ENCODE results near the gene YWHAQ. TPM values are rescaled to one million over a fixed set of nuclear protein-coding genes. Genes with fewer than 3 reads are reported as not detected.

The YWHAQ gene
- total and polyA plus RNA-seq, 9 of the 15 experiments (the other 6 are each of a cell fraction or from before 2014, with no cell fraction given), result 63.1 to 359 (median 203) TPM

DNA sequence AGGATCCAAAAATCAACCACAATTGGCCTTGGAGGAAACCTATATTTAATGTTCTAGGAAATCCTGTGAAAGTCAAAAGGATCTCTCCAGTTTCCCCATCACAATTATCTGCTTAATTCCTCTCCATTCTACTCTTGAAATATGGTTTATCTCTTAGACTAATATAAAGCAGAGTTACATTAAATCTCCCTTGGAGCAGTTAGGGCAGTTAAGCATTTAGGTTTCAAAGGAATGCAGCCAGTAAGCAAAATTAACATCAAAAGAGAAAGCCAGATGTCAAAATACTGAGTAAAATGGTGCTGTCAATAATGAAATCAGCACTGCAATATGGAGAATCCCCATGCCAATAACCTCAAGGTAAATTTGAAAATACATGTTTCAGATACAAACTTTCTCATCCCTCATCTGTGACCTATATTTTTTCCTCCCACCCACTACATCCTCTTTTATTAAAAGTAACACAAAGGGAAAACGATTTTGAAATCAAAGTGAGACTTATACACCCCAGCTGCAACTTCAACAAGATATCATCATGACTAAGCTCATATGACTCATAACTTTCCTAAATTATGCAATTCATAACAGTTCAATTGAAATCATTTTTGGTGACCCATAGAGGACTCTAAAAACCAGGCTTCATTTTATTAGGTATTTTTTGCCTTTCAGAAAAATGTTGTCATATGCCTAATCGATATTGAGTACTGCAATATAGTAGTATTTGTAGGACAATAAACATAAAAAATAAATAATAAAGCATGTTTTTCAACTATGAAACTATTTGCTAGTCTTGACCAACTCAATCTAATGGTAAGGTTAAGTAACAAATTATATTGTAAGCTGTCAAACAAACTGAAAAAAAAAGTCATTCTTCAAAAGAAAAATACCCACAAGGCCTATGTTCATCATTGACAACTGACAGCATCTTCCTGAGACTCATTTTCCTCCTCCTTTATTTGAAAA, 78.3 kb downstream of the YWHAQ start (continued):
- TF ChIP-seq REST (IDR thresholded peaks at IDR 0.05; ENCODE audit: borderline replicate concordance) (no peak; the same call in 1 of the 2 replicates), REST (CRISPR knock-in tag; IDR thresholded peaks at IDR 0.05; ENCODE audit: low read depth) (no peak), C11orf30 (IDR thresholded peaks at IDR 0.05; ENCODE audit: low read depth) (peak; percentile 88), FOS (IDR thresholded peaks at IDR 0.05; ENCODE audit: extremely low read depth, insufficient read length) (peak; percentile 26), CTBP1 (IDR thresholded peaks at IDR 0.05; ENCODE audit: borderline replicate concordance) (no peak), HNRNPUL1 (IDR thresholded peaks at IDR 0.05; ENCODE audit: low read length) (no peak), ZNF589 (CRISPR knock-in tag; IDR thresholded peaks at IDR 0.05; ENCODE audit: low read depth) (no peak), JUND (IDR thresholded peaks at IDR 0.05; ENCODE audit: borderline replicate concordance, low read depth, low read length) (peak; percentile 98), JUND (tag; IDR thresholded peaks at IDR 0.05; ENCODE audit: borderline replicate concordance, low read depth, low read length) (peak; percentile 99), MED1 (CRISPR knock-in tag; IDR thresholded peaks at IDR 0.05; ENCODE audit: borderline replicate concordance) (no peak), SMARCC2 (IDR thresholded peaks at IDR 0.05; ENCODE audit: low read depth) (peak; percentile 96), ZC3H8 (IDR thresholded peaks at IDR 0.05) (no peak), GTF2A2 (tag; IDR thresholded peaks at IDR 0.05) (no peak), NCOA1 (IDR thresholded peaks at IDR 0.05; ENCODE audit: low read depth) (peak; percentile 51; the same call in 1 of the 2 replicates), STAT5A (IDR thresholded peaks at IDR 0.05; ENCODE audit: borderline replicate concordance, low read length) (no peak), RBM39 (optimal IDR thresholded peaks at IDR 0.05; ENCODE audit: low read depth, low read length) (no peak), SNAPC5 (CRISPR knock-in tag; IDR thresholded peaks at IDR 0.05) (no peak), TARDBP (IDR thresholded peaks at IDR 0.05) (no peak), PYGO2 (tag; IDR thresholded peaks at IDR 0.05) (no peak), ARHGAP35 (IDR thresholded peaks at IDR 0.05; ENCODE audit: partially characterized antibody) (no peak), FOXA3 (CRISPR knock-in tag; conservative IDR thresholded peaks at IDR 0.05 in 1 of 2, IDR thresholded peaks at IDR 0.05 in 1 of 2) (no peak), ZBED1 (IDR thresholded peaks at IDR 0.05) (no peak), TRIM24 (IDR thresholded peaks at IDR 0.05) (peak; percentile 83 to 89)

All from K562 (cell line).